Measurements from ENCODE around the gene PIK3R2.

DNA sequence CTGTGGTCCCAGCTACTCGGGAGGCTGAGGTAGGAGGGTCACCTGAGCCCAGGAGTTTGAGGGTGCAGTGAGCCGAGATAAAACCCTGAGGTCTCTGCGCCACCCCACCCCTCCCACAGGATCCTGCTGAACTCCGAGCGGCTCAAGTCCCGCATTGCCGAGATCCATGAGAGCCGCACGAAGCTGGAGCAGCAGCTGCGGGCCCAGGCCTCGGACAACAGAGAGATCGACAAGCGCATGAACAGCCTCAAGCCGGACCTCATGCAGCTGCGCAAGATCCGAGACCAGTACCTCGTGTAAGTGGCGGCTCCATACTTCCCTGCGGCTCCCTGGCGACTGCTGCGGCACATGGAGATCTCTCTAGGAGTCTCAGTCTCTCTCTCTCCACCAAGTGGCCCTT lies 14.0 kb downstream of the PIK3R2 start:
- TF ChIP-seq, protein P1, sequence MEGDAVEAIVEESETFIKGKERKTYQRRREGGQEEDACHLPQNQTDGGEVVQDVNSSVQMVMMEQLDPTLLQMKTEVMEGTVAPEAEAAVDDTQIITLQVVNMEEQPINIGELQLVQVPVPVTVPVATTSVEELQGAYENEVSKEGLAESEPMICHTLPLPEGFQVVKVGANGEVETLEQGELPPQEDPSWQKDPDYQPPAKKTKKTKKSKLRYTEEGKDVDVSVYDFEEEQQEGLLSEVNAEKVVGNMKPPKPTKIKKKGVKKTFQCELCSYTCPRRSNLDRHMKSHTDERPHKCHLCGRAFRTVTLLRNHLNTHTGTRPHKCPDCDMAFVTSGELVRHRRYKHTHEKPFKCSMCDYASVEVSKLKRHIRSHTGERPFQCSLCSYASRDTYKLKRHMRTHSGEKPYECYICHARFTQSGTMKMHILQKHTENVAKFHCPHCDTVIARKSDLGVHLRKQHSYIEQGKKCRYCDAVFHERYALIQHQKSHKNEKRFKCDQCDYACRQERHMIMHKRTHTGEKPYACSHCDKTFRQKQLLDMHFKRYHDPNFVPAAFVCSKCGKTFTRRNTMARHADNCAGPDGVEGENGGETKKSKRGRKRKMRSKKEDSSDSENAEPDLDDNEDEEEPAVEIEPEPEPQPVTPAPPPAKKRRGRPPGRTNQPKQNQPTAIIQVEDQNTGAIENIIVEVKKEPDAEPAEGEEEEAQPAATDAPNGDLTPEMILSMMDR (IDR thresholded peaks at IDR 0.05): no peak
- TF ChIP-seq EP300 (IDR thresholded peaks at IDR 0.05; ENCODE audit: low read depth): no peak
- TF ChIP-seq POLR2A (IDR thresholded peaks at IDR 0.05): no peak

Measured in transverse colon (tissue), 3 donors.